HG03097 (cell line): ENCODE measurements around the gene SMIM27.
A peak's percentile ranks its signal among the peaks of the same experiment; 100 is the strongest.

Experiments used
- ATAC-seq: cut with Tn5 transposase; IDR thresholded peaks from one replicate; pipeline ENCODE4 v1.9.1; 2021; ENCODE audit not compliant: unreplicated experiment, low FRiP score

Gene SMIM27

DNA sequence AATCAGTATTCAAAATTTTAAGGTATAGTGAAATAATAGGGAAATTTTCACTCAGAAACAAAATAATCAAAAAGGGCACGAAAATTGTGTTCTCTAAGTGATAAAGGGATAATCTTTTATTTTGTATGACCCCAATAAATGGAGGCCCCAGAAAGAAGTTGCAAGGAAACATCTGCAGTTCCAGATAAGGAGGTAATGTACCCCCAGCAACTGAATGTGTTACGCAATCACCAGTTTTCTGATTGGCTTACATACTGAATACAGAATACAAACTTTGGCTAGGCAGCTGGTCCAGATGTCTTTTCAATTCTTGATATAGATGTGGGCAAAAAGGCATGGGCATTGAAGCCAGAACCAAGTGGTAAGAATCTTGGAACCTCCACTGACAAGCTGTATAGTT, 2.0 kb downstream of the SMIM27 start:
- ATAC-seq = no peak

DNA sequence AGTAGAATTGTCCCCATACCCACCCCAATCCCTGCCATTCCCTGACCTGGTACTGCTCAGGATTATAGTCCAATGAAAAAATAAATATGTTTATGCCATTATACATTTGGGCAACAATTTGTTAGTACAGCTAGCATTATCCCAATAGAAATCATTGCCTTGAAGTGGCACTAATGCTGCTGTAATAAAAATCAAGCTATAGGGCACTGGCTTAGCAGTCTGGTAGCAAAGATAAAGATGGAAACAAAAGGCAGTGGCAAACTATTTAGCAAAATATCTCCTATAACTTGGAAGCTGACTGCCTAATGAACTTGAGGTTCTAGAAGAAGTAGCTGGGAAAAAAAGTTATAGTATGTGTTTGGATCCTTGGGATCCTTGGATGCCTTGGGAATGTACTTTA, 2.5 kb downstream of the SMIM27 start:
- ATAC-seq = no peak

DNA sequence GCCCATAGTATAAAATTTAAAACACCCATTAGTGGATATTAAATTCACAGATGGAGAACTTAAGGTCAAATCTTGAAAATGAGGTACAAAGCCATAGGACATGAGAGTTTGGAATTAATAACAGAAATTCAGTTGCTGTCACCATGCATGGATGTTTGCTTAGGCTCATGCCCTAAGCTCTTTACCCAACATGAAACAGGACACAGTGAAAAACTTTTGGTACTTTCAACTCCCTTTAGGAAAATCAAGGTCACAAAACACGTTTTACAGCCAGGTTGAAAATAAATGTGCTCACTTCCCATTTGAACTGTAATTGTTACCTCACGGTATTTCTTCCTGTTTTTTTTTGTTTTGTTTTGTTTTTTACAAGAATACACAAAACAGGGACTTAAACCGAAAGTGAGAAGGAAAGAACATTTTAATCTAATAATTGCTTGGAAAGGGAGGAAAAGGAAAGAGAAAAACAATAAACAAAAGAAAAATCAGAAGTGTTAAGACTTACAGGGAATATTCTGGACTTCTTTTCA, 6.3 kb downstream of the SMIM27 start:
- ATAC-seq = no peak

DNA sequence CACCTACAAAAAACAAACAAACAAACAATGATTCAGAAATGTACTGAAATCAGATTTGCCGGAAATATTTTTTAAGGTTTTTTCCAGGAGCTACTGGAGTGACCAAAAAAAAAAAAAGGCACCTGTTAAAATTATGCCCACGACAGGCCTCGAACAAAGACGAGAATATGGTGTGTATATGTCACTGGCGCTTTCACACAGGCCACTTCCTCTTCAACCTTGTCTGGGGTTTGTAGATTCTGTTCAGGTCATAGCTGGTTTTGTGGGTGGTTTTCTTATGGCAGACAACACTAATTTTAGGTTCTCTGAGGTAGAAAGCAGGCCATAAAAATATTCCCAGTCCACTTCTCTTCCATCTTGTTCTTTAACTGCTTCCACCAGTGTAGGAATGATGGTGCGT, 13.8 kb downstream of the SMIM27 start:
- no peak for ATAC-seq

DNA sequence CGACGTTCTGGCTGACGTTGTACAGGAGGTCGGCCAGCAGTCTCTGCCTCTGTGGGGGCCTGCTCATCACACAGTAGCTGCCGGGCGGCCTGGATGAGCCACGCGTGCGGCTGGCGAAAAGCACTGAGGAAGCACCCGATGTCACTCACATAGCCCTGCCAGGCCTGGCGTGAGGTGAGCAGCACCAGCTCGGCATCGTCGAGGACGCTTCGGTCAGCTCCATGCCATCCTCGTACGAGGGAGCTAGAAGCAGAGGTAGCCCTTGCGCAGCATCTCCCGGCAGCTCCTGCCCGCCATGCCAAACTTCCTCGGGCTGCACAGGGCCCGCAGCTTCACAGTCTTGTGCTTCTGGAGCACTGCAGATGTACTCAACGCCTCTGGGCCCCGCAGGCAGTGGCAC, 14.6 kb downstream of the SMIM27 start:
- no peak for ATAC-seq

DNA sequence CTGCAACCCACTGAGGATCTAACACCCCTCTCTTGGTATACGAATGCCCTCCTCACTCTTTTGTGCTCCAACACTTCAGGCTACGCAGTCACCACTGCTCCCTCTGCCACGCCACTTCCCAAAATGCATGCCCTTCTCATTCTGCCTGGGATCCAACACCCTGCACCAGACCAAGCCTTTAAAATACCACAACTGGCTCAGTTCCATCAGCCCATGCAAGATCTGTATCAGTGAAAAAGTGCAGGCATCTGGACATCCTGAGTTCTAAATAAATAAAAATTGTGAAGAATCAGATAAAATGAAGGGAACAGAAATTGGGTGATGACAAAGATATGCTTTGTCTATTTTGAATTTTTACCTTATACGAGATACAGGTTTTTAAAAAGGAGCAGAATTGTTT, 18.1 kb downstream of the SMIM27 start:
- ATAC-seq = no peak

DNA sequence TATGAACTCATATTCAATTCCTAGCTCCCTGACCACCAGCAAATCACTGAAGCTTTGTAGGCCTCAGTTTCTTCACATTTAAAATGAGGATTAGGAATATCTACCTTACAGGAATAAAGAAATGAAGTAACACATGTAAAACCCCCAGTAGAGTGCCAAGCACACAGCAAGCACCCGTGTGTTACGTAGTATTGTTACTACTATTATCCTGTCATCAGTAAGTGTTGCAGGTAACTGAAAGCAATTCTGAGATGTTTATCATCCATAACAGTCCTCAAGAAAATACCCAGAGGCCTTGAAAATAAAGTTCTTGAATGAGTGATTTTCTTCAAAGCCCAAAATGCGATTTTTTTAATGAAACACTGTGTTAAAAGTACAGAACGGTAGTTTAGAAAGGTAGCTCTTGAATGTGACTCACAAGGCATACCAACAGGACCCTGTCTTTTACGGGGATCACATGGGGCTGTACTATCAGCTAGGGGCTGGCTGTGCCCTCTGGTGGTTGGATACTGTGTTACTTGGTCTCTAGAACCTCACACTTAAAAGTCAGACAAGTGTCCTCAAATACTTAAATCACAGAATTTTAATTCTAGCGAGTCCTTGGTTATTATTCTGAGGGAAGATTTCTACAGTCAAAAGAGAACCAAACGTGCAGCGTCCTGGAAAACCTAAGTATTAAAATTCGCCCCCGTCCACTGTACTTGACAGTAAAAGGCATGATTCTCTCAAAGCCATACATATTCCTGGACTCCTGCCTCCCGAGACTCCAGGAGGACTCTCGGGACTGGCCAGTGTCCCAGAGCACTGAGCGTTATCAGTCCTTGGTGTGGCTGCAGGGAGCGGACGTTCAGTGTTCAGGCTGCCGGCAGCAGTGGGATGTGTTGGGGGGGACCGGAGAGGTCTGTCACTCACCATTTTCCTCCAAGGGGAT, 20.1 kb downstream of the SMIM27 start:
- peak; percentile 89 for ATAC-seq

DNA sequence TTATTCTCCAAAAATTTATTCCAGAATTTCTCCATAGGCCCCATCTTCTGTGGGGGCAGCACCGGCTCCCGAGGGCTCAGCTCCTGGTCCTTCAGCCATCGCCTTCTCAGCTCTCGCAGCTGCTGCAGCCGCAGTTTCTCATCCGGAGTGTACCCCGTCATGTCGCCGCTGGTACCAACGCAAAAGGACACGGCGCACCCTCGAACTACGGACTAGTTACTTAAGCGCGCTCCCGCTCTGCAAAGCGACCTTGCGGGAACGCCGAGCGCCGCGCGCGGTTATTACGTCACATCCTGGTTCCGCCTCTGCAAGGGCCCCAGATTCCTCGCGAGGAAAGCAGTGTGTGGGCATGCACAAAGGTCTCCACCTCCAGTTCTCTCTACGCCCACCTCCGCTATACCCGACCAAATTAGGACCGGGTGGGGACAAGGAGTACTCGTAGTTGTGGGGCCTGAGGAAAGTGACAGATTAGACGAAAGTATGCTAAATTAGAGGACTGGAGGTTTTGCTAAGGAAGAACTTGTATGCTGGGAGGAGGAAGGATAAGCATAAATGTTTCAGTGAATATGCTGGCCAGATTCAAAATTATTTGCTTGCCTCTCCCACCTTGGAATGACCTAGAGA, 20.9 kb downstream of the SMIM27 start, which contains the start of gene NDUFB6:
NDUFB6 (minus strand) TSS at position 260 of the 624 bp plus-strand sequence; CDS start at position 161, 99 bp downstream.
- ATAC-seq = peak; percentile 88

DNA sequence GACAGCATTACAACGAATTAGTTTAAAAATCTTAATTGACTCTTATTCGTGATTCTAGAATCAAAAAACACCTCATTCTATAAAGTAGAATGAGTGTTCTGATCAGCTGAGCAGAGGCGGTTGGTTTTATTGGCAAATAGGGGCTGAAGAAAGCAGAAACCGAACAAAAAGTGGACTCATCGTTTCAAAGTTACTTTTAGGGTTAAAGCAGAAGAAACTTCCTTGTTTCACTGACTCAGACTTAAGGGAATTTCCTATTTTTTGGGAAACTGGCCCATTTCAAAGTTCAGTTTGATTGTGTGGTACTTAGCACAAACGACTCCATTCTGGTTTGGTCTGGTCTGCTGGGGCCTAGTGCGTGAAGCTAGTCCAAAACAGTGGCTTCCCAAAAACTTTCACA, 21.7 kb downstream of the SMIM27 start:
- ATAC-seq = no peak

DNA sequence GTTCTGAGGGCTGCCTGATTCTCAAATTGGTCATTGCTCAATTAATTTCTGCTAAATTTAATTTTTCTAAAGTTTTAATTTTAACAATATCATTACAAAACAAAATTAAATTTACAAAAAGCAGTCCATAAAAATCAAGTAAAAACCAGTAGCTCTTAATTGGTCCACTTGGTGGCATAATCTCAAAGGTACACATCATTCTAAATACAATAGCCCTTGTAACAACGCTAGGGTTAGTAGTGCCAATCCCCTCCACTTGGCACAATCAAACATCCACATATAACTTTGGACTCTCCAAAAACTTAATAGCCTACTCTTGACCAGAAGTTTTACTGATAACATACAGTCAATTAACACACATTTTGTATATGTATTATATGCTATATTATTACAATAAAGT, 22.7 kb downstream of the SMIM27 start:
- no peak for ATAC-seq

DNA sequence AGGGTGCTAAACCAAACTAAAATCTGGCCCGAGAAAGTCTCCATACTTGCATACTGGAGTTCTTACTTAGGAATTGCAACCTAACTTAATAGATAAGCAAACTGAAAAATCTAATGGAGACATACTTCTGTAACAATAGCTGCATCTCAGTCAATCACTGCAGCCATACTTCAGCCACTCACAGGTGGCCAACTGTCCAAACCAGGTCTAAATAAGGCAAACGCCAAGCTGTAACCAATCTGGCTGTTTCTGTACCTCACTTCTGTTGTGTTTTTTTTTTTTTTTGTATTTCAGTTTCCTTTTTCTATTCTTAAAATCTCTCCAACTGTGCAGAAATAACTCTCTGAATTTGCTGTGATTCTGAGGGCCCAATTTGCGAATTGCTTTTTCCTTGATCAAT, 25.2 kb downstream of the SMIM27 start:
- no peak for ATAC-seq

DNA sequence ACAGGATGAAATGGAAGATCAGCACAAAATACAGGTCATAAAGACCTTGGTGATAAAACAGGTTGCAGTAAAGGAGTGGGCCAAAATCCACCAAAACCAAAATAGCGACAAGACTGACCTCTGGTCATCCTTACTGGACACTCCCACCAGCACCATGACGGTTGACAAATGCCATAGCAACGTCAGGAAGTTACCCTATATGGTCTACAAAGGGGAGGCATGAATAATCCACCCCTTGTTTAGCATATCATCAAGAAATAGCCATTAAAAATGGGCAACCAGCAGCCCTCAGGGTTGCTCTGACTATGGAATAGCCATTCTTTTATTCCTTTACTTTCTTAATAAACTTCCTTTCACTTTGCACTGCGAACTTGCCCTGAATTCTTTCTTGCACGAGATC, 26.8 kb downstream of the SMIM27 start:
- no peak for ATAC-seq

DNA sequence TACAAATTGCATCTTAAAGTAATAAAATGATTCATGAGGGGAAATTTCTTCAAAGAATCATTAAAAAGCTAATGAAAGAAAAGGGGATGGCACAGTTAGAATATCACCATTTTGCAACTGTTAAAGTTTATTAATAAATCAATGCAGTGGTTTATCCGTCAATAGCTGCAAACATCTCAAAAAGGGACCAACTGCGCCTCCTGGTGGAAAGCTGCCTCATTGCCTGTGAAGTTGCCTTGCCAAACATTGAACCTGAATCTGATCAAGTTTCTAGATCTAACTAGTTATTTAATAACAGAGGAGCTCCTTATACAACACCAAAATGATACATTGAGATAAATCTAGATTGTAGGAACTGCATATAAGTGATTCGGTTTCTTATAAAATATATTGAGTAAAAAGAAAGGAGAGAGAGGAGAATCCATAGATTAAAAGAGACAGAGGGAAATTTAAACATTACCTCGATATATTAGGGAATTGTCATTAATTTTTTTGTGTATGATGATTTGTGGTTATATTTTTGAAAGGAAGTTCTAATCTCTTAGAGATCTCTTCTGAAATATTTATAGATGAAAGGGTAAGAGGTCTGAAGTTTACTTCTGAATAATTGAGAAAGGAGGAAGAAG, 27.7 kb downstream of the SMIM27 start:
- ATAC-seq = no peak

DNA sequence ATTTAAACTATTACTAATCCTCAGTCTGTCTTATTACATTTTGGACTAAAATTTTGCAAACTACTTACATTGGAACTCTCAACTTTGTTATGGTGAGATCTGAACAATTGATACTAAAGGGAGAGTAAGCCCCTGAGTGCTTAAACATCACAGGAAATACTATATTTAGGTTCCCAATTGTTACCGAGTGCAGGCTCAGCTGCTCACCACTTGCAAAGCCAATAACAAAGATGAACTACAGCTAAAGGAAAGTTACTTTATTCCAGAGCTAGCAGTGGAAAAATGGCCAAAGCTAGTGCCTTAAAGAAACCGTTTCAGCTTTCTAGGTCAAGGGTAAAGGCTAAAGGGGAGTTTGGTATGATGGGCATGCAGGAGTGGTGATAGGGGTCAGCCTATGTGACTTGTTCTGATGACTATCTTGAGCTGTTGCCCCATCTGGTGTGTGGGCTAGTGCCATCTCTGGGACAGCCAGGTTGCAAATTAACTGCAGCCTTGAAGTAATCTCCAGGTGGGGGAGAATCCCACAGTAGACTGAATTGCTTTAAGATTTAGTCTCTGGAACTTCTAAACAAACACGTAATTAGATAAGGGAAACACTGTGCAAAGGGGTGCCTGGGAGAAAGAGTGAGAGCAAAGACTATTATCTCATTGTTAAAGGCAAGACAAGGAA, 28.6 kb downstream of the SMIM27 start:
- no peak for ATAC-seq

DNA sequence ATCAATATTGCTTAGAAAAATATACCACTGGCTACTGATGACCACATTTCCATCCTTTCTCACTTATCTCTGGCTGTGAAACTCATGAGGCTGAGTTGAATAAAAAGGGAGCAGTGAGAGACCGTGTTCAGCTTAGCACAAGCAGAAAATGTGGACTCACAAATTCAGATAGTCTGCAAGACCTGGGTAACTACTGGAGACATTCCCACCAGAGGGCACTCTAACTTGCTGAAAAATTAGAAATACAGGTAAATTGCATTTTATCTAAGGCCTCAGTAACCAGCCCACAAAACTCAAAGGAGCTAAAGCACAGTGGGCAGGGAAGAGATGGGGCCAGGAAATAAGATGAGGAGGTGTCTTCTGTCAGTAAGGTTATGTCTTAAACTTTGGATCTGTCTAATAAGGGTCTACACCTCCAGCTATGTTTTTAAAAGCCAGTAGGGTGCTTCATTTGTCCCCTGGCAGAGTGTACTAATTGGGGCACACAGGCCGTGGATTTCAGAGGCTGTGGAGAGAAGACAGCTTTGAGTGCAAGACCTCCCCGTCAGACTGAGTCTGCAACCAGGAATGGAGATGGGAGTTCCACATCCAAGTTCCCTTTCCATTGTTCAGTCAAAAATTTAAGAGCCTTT, 29.5 kb downstream of the SMIM27 start:
- ATAC-seq = no peak

DNA sequence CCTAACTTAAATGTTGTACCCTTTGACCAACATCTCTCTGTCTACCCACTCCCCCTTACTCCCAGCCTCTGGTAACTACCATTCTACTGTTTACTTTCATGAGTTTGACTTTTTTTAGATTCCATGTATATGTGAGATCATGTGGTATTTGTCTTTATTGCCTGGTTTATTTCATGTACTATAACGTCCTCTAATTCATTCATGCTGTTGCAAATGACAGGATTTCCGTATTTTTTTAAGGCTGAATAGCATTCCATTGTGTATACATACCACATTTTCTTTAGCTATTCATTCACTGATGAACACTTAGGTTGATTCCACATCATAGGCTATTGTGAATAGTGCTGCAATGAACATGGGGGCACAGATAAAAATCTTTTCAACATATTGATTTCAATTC, 32.7 kb downstream of the SMIM27 start:
- no peak for ATAC-seq

DNA sequence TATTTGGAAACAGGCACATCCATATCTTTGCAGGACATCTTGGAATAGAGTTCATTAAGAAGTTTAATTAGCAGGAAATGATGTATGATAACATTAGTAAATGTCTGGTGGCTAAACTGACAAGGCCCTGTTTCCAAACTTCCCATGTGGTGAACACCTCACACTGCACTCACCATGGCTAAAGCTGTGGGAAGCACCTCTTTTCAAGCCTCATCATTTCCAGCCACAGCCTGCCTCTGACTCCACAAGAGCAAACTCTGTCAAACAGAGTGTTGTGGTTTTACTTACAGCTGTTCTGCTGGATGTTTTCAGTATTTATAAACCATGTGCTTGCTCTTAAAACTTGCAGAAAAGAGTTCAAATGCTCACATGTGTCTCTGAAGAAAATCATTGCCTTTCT, 35.8 kb downstream of the SMIM27 start:
- no peak for ATAC-seq

DNA sequence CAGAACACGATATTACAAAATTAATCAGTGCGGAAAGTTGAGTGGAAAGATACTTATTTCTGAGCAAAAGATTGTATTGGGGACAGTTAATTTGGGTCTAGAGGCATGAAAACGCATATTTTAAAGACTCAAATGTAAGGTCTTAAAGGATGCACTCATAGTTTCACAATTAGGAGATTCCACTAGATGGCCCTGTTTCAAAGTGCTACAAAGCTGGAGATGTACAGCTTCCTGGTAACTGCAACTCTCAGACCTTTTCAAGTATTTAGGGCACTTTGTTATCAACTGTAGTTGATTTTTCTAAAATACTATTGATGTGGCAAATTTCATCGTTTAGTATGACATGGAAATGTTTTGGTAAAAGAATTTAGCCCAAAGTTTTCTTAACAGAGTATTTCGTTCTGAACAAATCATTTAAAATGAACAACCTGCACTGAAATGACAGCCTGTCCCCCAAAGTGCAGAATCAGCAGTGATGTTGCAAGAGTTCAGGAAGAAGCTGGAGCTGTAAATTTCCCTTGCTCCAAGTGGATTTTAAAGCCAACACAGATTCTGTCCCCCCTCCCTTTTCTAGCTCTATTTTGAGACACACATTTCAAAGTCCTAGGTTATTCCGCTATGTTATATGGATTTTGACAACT, 37.1 kb downstream of the SMIM27 start:
- no peak for ATAC-seq

DNA sequence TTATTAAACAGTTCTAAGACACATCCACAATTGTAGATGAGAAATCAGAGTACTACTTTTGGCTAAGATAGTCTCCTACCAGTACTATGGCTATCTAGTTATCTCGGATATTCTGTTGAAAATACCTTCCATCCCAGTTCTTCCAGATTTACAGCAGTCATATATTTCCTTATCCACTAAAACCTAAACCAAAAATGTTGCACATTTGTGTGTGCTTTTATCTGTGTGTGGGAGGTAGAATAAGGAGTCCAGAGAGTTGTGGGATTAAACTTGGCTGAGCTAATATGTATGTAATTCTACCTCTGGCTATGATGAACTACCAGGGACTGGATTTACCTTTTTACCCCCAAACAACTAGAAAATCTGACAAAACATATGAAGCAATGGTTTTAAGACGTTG, 38.3 kb downstream of the SMIM27 start:
- ATAC-seq = no peak

DNA sequence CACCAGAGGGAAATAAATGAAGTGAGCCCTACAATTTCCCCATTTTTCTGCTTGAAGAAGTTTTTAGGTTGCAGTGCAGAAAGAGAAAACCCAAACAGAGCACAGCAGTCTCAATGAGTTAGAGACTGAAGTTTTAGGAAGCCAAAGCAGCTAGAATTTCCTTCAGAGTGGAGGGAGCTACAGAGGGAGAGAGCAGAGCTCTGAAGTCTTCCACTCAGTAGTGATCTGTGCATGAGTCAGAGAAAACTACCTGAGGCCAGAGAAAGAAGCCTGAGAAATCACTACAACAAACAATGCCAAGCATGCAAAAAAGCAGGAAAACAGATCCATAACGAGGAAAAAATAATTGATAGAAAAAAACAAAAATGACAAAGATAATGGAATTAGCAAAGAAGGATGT, 38.8 kb downstream of the SMIM27 start:
- ATAC-seq = no peak
